Panc1 (cell line): ENCODE measurements around the gene ADAMTS16. TPM values are rescaled to one million over a fixed set of nuclear protein-coding genes. Genes with fewer than 3 reads are reported as not detected.

Experiments used
- ATAC-seq: fragments of 200-7000 bp; cut with Tn5 transposase; 2 replicates; pipeline ENCODE4 v1.9.1; 2020; ENCODE audit warnings: mild to moderate bottlenecking, moderate library complexity
- BruUV-seq: library from RNA; stranded (reverse); fragments of 400-500 nt; replicated peaks from 2 replicates; lab custom pipeline; 2021; lab: Mats Ljungman, UMichigan
- CTCF ChIA-PET: fragments of 300-600 bp; sonication (Branson Sonifier 250); formaldehyde crosslinking; loops from one replicate; lab custom pipeline; 2022; ENCODE audit warnings: antibody characterized with exemption; lab: Charles Lee
- POLR2A ChIA-PET: fragments of 300-600 bp; sonication (Branson Sonifier 250); formaldehyde crosslinking; loops from one replicate; lab custom pipeline; 2022; ENCODE audit warnings: antibody characterized with exemption; lab: Charles Lee
- DNase-seq: peaks from one replicate; pipeline ENCODE4 v3.0.0-alpha.2; 2010; ENCODE audit warnings: low read depth, low spot score
- H3K27ac ChIP-seq: 2 replicates; pipeline ENCODE4 v1.5.1; 2011; ENCODE audit warnings: mild to moderate bottlenecking, low read length, inconsistent platforms
- H3K27me3 ChIP-seq: fragments of 200-500 bp; sonication (Bioruptor generic); 2 replicates; pipeline ENCODE4 v1.6.0; 2014; ENCODE audit warnings: low read length, inconsistent platforms; ENCODE audit not compliant: control insufficient read depth, insufficient read depth
- H3K36me3 ChIP-seq: fragments of 200-500 bp; sonication (Bioruptor generic); 2 replicates; pipeline ENCODE4 v1.5.1; 2014; ENCODE audit warnings: inconsistent platforms, mild to moderate bottlenecking, low read length, moderate library complexity; ENCODE audit not compliant: control insufficient read depth, insufficient read depth
- H3K4me1 ChIP-seq: 2 replicates; pipeline ENCODE4 v1.5.1; 2011; ENCODE audit warnings: inconsistent platforms, mild to moderate bottlenecking, low read length, moderate library complexity; ENCODE audit not compliant: control insufficient read depth, insufficient read depth
- H3K4me3 ChIP-seq, 2 experiments: 2 replicates each; pipeline ENCODE4 v1.5.1; 2011 to 2012; ENCODE audit warnings: low read depth in 2 of 2, low read length in 2 of 2, mild to moderate bottlenecking in 2 of 2, inconsistent platforms in 1 of 2, moderate library complexity in 1 of 2
- H3K9me3 ChIP-seq: fragments of 200-500 bp; sonication (Bioruptor generic); 2 replicates; pipeline ENCODE4 v1.5.1; 2014; ENCODE audit warnings: low read depth, mild to moderate bottlenecking, inconsistent platforms, low read length, moderate library complexity; ENCODE audit not compliant: control insufficient read depth, insufficient read depth
- CTCF ChIP-seq: fragments of 450-650 bp; IDR thresholded peaks from 2 replicates; pipeline ENCODE4 v1.5.1; 2017; ENCODE audit warnings: mild to moderate bottlenecking
- POLR2AphosphoS5 ChIP-seq: IDR thresholded peaks from 2 replicates; pipeline ENCODE4 v1.6.1; 2012; ENCODE audit warnings: mild to moderate bottlenecking, low read depth, low read length, moderate library complexity
- REST ChIP-seq, 2 experiments: IDR thresholded peaks; 2 replicates each; pipeline ENCODE4 v1.6.1; 2011 to 2012; ENCODE audit warnings: low read depth in 2 of 2, control low read depth in 1 of 2, low read length in 1 of 2, mild to moderate bottlenecking in 1 of 2, moderate library complexity in 1 of 2; ENCODE audit not compliant: insufficient read depth in 1 of 2
- SIN3A ChIP-seq: IDR thresholded peaks from 2 replicates; pipeline ENCODE4 v1.6.1; 2012; ENCODE audit warnings: low read depth, mild to moderate bottlenecking, low read length, moderate library complexity, borderline replicate concordance; ENCODE audit not compliant: insufficient read depth
- TCF7L2 ChIP-seq: IDR thresholded peaks from 2 replicates; pipeline ENCODE4 v1.6.1; 2011; ENCODE audit warnings: mild to moderate bottlenecking, low read depth, low read length, inconsistent platforms
- in situ Hi-C: cut with HindIII; loops from 2 replicates; pipeline ENCODE4 v1.10.0; 2016; ENCODE audit warnings: low sequenced_read_pairs, low pct_unique_long_range_greater_than_20kb
- intact Hi-C: fragments of 100-400 bp; cut with micrococcal nuclease; formaldehyde crosslinking; loops from one replicate; pipeline ENCODE4 v1.10.0; 2022; ENCODE audit not compliant: unreplicated experiment
- total RNA-seq: library from RNA; stranded (reverse); gene quantifications from one replicate; pipeline ENCODE4 v1.2.1, GENCODE V29; 2021; ENCODE audit not compliant: unreplicated experiment

The ADAMTS16 gene
- total RNA-seq, 1 experiment from 2014 or later = 0.54 TPM

GRCh38 chr5:5326115-5326758 lies 186.1 kb downstream of the ADAMTS16 start:
- Histone ChIP-seq H3K4me1 (no peaks in the 10 kb centered on the region), H3K27ac (no peak overlapping the region), H3K36me3 (no peaks in the 10 kb centered on the region), H3K27me3 (no peaks in the 10 kb centered on the region), H3K9me3 (no peaks in the 10 kb centered on the region), H3K4me3 (no peak overlapping the region)
- in situ Hi-C loops = no loop called here
- ATAC-seq (no peak), DNase-seq (no peak)
- ChIA-PET POLR2A (no interaction called here), CTCF (no interaction called here)
- BruUV-seq = no TSS peak
- intact Hi-C loops = no loop called here
- no peak for TF ChIP-seq REST (IDR thresholded peaks at IDR 0.05; ENCODE audit: insufficient read depth in 1 of 2, low read depth in 2 of 2, low read length in 1 of 2)
- TF ChIP-seq SIN3A = no peak
- TF ChIP-seq TCF7L2 = no peak
- TF ChIP-seq CTCF = no peak
- no peak for TF ChIP-seq POLR2AphosphoS5

- intact Hi-C loops = no loop called here
- in situ Hi-C loops = no loop called here
These were observed 187.0 kb downstream of the ADAMTS16 start for GRCh38 chr5:5327126-5327525.

More at GRCh38 chr5:5327126-5327525, 187.0 kb downstream of the ADAMTS16 start:
- DNase-seq (no peak), ATAC-seq (no peak)
- no peak overlapping the region for H3K4me3 ChIP-seq
- H3K4me1 ChIP-seq = no peaks in the 10 kb centered on the region
- no peaks in the 10 kb centered on the region for H3K27me3 ChIP-seq
- TF ChIP-seq CTCF = no peak
- no peak for TF ChIP-seq SIN3A
- no peak for TF ChIP-seq REST (IDR thresholded peaks at IDR 0.05; ENCODE audit: insufficient read depth in 1 of 2, low read depth in 2 of 2, low read length in 1 of 2)
- H3K36me3 ChIP-seq = no peaks in the 10 kb centered on the region
- BruUV-seq = no TSS peak
- CTCF ChIA-PET = no interaction called here
- no peak overlapping the region for H3K27ac ChIP-seq
- POLR2A ChIA-PET = no interaction called here
- H3K9me3 ChIP-seq = no peaks in the 10 kb centered on the region
